ENCODE results near the gene PLXNA2. TPM values are rescaled to one million over a fixed set of nuclear protein-coding genes. Genes with fewer than 3 reads are reported as not detected.

The PLXNA2 gene
- total RNA-seq, 1 donor from 2014 or later = 0.07 TPM

DNA sequence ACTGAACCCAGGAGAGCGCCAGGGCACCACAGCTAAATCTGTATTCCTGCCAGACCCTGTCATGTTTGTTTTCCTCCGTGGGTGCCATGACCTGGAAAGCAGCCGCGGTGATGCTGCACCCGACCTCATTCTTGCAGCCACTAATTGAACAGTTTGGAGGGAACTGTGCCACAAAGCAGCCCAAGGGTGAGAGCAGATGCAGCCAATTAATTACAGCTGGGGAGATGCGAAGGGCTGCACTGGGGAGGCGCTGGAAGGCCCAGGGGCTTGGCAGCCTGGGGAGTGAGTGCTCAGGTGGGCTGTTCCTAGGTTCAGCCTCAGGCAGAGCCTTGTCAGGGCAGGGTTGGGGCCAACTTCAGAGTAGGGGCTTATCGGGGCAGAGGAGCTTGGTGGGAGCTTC, 174.9 kb downstream of the PLXNA2 start:
- no peaks in the 10 kb centered on the region for H3K36me3 Mint-ChIP-seq (ENCODE audit: low read depth)
- H3K4me1 Mint-ChIP-seq (ENCODE audit: low read depth) = peaks cover 3% of the 10 kb centered on the region
- H3K27me3 Mint-ChIP-seq (ENCODE audit: low read depth) = peaks cover 8% of the 10 kb centered on the region
- H3K9me3 Mint-ChIP-seq = no peaks in the 10 kb centered on the region
- H3K4me3 Mint-ChIP-seq (ENCODE audit: low read depth) = no peak overlapping the region
- DNase-seq (ENCODE audit: low spot score) = no peak
- H3K27ac Mint-ChIP-seq = no peak overlapping the region
- intact Hi-C loops (cut with micrococcal nuclease) = no loop called here

DNA sequence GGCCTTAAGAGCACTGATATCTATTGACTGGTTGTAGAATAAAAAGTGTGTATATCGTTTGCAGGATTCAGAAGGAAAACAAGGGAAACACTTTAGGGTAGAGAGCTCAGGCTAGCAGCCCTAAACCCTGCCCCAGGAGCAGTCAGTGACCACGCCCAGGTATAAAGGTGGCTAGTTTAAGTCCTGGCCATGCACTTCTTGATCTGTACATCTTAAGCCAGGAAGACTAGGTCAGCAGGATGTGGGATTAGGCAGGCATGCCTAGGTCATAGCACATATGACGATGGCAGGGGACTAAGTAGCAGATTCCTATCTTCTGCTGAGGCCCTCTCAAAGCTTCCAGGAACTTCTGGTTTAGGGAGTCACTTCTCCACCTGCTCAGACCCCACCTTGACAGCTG, 175.3 kb downstream of the PLXNA2 start:
- intact Hi-C loops (cut with micrococcal nuclease) = no loop called here
- no peak overlapping the region for H3K4me3 Mint-ChIP-seq (ENCODE audit: low read depth)

GRCh38 chr1:208068407-208068806, 175.8 kb downstream of the PLXNA2 start:
- Mint-ChIP-seq H3K4me1 (ENCODE audit: low read depth) (peaks cover 3% of the 10 kb centered on the region), H3K27ac (no peak overlapping the region), H3K9me3 (no peaks in the 10 kb centered on the region), H3K4me3 (ENCODE audit: low read depth) (no peak overlapping the region), H3K27me3 (ENCODE audit: low read depth) (peaks cover 12% of the 10 kb centered on the region), H3K36me3 (ENCODE audit: low read depth) (no peaks in the 10 kb centered on the region)
- intact Hi-C loops (cut with micrococcal nuclease) = no loop called here
- DNase-seq (ENCODE audit: low spot score) = no peak

More for the DNA sequence above, 175.3 kb downstream of the PLXNA2 start:
- H3K36me3 Mint-ChIP-seq (ENCODE audit: low read depth) = no peaks in the 10 kb centered on the region
- no peak for DNase-seq (ENCODE audit: low spot score)
- H3K27me3 Mint-ChIP-seq (ENCODE audit: low read depth) = peaks cover 12% of the 10 kb centered on the region
- H3K27ac Mint-ChIP-seq = no peak overlapping the region
- peaks cover 3% of the 10 kb centered on the region for H3K4me1 Mint-ChIP-seq (ENCODE audit: low read depth)
- no peaks in the 10 kb centered on the region for H3K9me3 Mint-ChIP-seq

- intact Hi-C loops (cut with micrococcal nuclease) = no loop called here
- no peaks in the 10 kb centered on the region for H3K9me3 Mint-ChIP-seq
- no peak overlapping the region for H3K4me3 Mint-ChIP-seq (ENCODE audit: low read depth)
- no peaks in the 10 kb centered on the region for H3K36me3 Mint-ChIP-seq (ENCODE audit: low read depth)
- peaks cover 12% of the 10 kb centered on the region for H3K27me3 Mint-ChIP-seq (ENCODE audit: low read depth)
- H3K4me1 Mint-ChIP-seq (ENCODE audit: low read depth) = peaks cover 3% of the 10 kb centered on the region
- DNase-seq (ENCODE audit: low spot score) = no peak
- no peak overlapping the region for H3K27ac Mint-ChIP-seq
Observed at GRCh38 chr1:208066583-208066982, 177.6 kb downstream of the PLXNA2 start.

GRCh38 chr1:208065862-208066261, 178.3 kb downstream of the PLXNA2 start:
- Mint-ChIP-seq H3K27me3 (ENCODE audit: low read depth) (peaks cover 12% of the 10 kb centered on the region), H3K9me3 (no peaks in the 10 kb centered on the region), H3K27ac (no peak overlapping the region), H3K36me3 (ENCODE audit: low read depth) (no peaks in the 10 kb centered on the region), H3K4me3 (ENCODE audit: low read depth) (no peak overlapping the region), H3K4me1 (ENCODE audit: low read depth) (peaks cover 3% of the 10 kb centered on the region)
- DNase-seq (ENCODE audit: low spot score) = no peak
- intact Hi-C loops (cut with micrococcal nuclease) = no loop called here

DNA sequence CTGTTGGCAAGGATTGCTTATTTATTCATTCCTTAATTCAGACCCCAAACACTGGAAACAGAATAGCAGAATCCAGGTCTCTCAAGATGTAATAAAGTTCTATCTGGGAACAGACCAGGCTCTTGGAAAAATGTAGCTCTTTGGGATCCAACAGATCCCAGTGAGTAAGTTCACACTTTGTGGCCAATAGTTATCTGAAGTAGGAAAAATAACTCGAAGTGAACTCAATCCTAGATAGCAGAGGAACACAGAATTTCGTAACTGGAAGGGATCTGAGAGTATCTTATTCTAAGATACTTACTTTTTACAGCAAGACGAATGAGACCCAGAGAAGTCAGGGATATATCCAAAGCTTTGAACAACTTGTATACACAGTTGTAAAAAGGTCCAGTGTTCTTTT, 182.6 kb downstream of the PLXNA2 start:
- Mint-ChIP-seq H3K4me3 (ENCODE audit: low read depth) (no peak overlapping the region), H3K4me1 (ENCODE audit: low read depth) (peaks cover 3% of the 10 kb centered on the region), H3K9me3 (no peaks in the 10 kb centered on the region), H3K27me3 (ENCODE audit: low read depth) (peaks cover 10% of the 10 kb centered on the region), H3K27ac (no peak overlapping the region), H3K36me3 (ENCODE audit: low read depth) (no peaks in the 10 kb centered on the region)
- intact Hi-C loops (cut with micrococcal nuclease) = no loop called here
- no peak for DNase-seq (ENCODE audit: low spot score)

DNA sequence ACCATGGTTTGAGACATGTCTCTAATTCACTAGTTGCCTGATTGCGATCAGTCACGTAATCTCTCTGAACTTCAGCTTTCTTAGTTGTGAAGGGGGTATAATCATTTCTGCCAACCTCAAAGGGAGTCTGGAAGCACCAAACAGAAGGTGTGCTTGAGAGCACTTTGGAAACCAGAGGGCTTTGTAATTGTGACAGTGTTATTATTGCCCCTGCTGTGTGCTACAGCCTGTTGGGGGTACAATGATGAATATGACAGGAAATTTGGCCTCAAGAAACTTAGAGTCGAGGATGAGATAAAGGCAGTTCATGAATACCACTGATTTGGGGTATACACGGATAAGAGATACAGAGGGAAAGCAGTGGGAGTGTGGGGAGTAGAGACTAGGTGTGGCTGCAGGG, 183.1 kb downstream of the PLXNA2 start:
- Mint-ChIP-seq H3K4me3 (ENCODE audit: low read depth) (no peak overlapping the region), H3K36me3 (ENCODE audit: low read depth) (no peaks in the 10 kb centered on the region), H3K27me3 (ENCODE audit: low read depth) (peaks cover 14% of the 10 kb centered on the region), H3K9me3 (no peaks in the 10 kb centered on the region), H3K27ac (no peak overlapping the region), H3K4me1 (ENCODE audit: low read depth) (peaks cover 3% of the 10 kb centered on the region)
- intact Hi-C loops (cut with micrococcal nuclease) = no loop called here
- no peak for DNase-seq (ENCODE audit: low spot score)

DNA sequence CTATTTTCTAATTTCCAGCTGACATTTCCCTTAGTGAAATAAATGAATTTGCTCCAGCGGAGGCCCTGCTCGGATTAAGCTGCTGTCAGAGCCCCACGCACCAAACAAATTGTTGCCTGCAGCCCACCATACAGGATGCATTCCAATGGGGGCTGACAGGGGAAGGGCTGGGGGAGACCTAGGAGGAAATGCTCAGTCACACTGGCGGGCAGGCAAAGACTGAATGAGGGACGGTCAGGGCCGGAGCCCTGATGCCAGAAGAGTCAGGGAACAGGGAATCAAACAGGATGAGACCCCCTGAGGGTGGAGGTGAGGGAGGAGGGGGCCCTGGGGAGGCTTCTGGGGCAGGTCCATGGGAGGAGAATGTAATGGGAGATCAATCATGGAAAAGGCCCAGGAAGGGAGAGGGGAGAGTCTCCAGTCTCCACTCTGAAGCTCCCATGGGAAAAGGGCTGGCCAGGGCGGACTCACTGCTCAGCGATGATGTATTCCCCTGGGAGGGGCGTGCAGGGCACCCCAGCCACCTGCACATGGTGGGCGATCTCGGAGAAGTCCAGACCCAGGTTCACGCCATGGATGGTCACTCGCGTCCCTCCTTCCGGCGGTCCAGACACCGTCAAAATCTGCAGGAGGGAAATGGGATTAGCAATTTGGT, 183.8 kb downstream of the PLXNA2 start:
- Mint-ChIP-seq H3K27me3 (ENCODE audit: low read depth) (peaks cover 19% of the 10 kb centered on the region), H3K9me3 (no peaks in the 10 kb centered on the region), H3K36me3 (ENCODE audit: low read depth) (no peaks in the 10 kb centered on the region), H3K4me3 (ENCODE audit: low read depth) (no peak overlapping the region), H3K4me1 (ENCODE audit: low read depth) (no peaks in the 10 kb centered on the region), H3K27ac (no peak overlapping the region)
- no peak for DNase-seq (ENCODE audit: low spot score)
- intact Hi-C loops (cut with micrococcal nuclease) = no loop called here

GRCh38 chr1:208059409-208060001, 184.7 kb downstream of the PLXNA2 start:
- peaks cover 4% of the 10 kb centered on the region for H3K4me1 Mint-ChIP-seq (ENCODE audit: low read depth)
- H3K36me3 Mint-ChIP-seq (ENCODE audit: low read depth) = no peaks in the 10 kb centered on the region
- no peak for DNase-seq (ENCODE audit: low spot score)
- no peak overlapping the region for H3K27ac Mint-ChIP-seq
- intact Hi-C loops (cut with micrococcal nuclease) = no loop called here
- H3K27me3 Mint-ChIP-seq (ENCODE audit: low read depth) = peaks cover 27% of the 10 kb centered on the region
- H3K4me3 Mint-ChIP-seq (ENCODE audit: low read depth) = no peak overlapping the region
- no peaks in the 10 kb centered on the region for H3K9me3 Mint-ChIP-seq

- peaks cover 24% of the 10 kb centered on the region for H3K27me3 Mint-ChIP-seq (ENCODE audit: low read depth)
- H3K27ac Mint-ChIP-seq = no peak overlapping the region
- H3K9me3 Mint-ChIP-seq = no peaks in the 10 kb centered on the region
- peaks cover 4% of the 10 kb centered on the region for H3K4me1 Mint-ChIP-seq (ENCODE audit: low read depth)
- no peak overlapping the region for H3K4me3 Mint-ChIP-seq (ENCODE audit: low read depth)
- no peaks in the 10 kb centered on the region for H3K36me3 Mint-ChIP-seq (ENCODE audit: low read depth)
- intact Hi-C loops (cut with micrococcal nuclease) = no loop called here
- no peak for DNase-seq (ENCODE audit: low spot score)
Observed at GRCh38 chr1:208058756-208059155, 185.4 kb downstream of the PLXNA2 start.

DNA sequence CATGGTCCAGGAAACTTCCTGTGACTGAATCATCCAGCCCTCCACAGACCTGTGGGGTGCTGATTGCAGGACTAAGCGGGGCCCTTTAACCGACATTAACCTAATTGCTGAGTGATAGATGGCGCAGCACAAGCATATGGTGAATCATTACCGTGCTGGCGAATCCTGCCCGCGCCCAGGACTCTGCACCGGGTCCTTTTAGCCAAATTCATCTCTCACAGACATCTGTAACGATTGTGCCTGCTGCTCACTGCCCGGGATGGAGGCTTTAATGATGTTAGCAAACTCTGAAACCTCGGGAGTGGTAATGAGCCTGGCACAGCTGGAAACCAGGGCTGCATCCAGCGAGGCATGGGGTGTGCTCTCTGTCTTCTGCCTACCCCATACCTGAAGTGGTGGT, 185.9 kb downstream of the PLXNA2 start:
- Mint-ChIP-seq H3K36me3 (ENCODE audit: low read depth) (no peaks in the 10 kb centered on the region), H3K4me1 (ENCODE audit: low read depth) (peaks cover 4% of the 10 kb centered on the region), H3K27me3 (ENCODE audit: low read depth) (peaks cover 25% of the 10 kb centered on the region), H3K9me3 (no peaks in the 10 kb centered on the region), H3K27ac (no peak overlapping the region), H3K4me3 (ENCODE audit: low read depth) (no peak overlapping the region)
- DNase-seq (ENCODE audit: low spot score) = no peak
- intact Hi-C loops (cut with micrococcal nuclease) = no loop called here

GRCh38 chr1:208057056-208057455, 187.1 kb downstream of the PLXNA2 start:
- Mint-ChIP-seq H3K9me3 (no peaks in the 10 kb centered on the region), H3K36me3 (ENCODE audit: low read depth) (no peaks in the 10 kb centered on the region), H3K4me1 (ENCODE audit: low read depth) (peaks cover 4% of the 10 kb centered on the region), H3K4me3 (ENCODE audit: low read depth) (no peak overlapping the region), H3K27me3 (ENCODE audit: low read depth) (peaks cover 27% of the 10 kb centered on the region), H3K27ac (no peak overlapping the region)
- intact Hi-C loops (cut with micrococcal nuclease) = no loop called here
- DNase-seq (ENCODE audit: low spot score) = no peak

GRCh38 chr1:208055535-208055934, 188.6 kb downstream of the PLXNA2 start:
- intact Hi-C loops (cut with micrococcal nuclease) = no loop called here
- no peak overlapping the region for H3K27ac Mint-ChIP-seq
- H3K36me3 Mint-ChIP-seq (ENCODE audit: low read depth) = no peaks in the 10 kb centered on the region
- no peak overlapping the region for H3K4me3 Mint-ChIP-seq (ENCODE audit: low read depth)
- no peak for DNase-seq (ENCODE audit: low spot score)
- no peaks in the 10 kb centered on the region for H3K9me3 Mint-ChIP-seq
- H3K4me1 Mint-ChIP-seq (ENCODE audit: low read depth) = peaks cover 4% of the 10 kb centered on the region
- H3K27me3 Mint-ChIP-seq (ENCODE audit: low read depth) = peaks cover 31% of the 10 kb centered on the region
